Measurements from ENCODE around the gene SPTBN2.

SPTBN2 gene

GRCh38 chr11:66649903-66650302, 79.1 kb downstream of the SPTBN2 start:
- no peak for TF ChIP-seq CTCF (IDR thresholded peaks at IDR 0.05; ENCODE audit: borderline replicate concordance, insufficient read depth, low read depth, low read length)
- no peak overlapping the region for H3K4me3 ChIP-seq (ENCODE audit: low read depth, low read length)

GRCh38 chr11:66646828-66647227, 82.2 kb downstream of the SPTBN2 start:
- no peak for TF ChIP-seq CTCF (IDR thresholded peaks at IDR 0.05; ENCODE audit: borderline replicate concordance, insufficient read depth, low read depth, low read length)
- no peak overlapping the region for H3K4me3 ChIP-seq (ENCODE audit: low read depth, low read length)

- no peak overlapping the region for H3K4me3 ChIP-seq (ENCODE audit: low read depth, low read length)
- no peak for TF ChIP-seq CTCF (IDR thresholded peaks at IDR 0.05; ENCODE audit: borderline replicate concordance, insufficient read depth, low read depth, low read length)
These were observed 85.1 kb downstream of the SPTBN2 start for GRCh38 chr11:66643745-66644437.

- TF ChIP-seq CTCF (IDR thresholded peaks at IDR 0.05; ENCODE audit: borderline replicate concordance, insufficient read depth, low read depth, low read length), result no peak
These were observed 87.2 kb downstream of the SPTBN2 start for GRCh38 chr11:66641834-66642233.

GRCh38 chr11:66639814-66640340, 89.1 kb downstream of the SPTBN2 start:
- peak overlapping the region; percentile 75 for H3K4me3 ChIP-seq (ENCODE audit: low read depth, low read length)

More at GRCh38 chr11:66641834-66642233, 87.2 kb downstream of the SPTBN2 start:
- no peak overlapping the region for H3K4me3 ChIP-seq (ENCODE audit: low read depth, low read length)

- 0 out of 2 replicates have a peak, but pooled peaks have one; percentile 1 for TF ChIP-seq CTCF (IDR thresholded peaks at IDR 0.05; ENCODE audit: borderline replicate concordance, insufficient read depth, low read depth, low read length)
- peak overlapping the region; percentile 75 for H3K4me3 ChIP-seq (ENCODE audit: low read depth, low read length)
These were observed 89.8 kb downstream of the SPTBN2 start for GRCh38 chr11:66639066-66639813.

- TF ChIP-seq CTCF (IDR thresholded peaks at IDR 0.05; ENCODE audit: borderline replicate concordance, insufficient read depth, low read depth, low read length), result no peak
- H3K4me3 ChIP-seq (ENCODE audit: low read depth, low read length), result peak within 1 kb of the TSS; percentile 75
These were observed 90.6 kb downstream of the SPTBN2 start, which contains the start of gene RBM4 for GRCh38 chr11:66638177-66639065. Gene RBM4 (plus strand): TSS chr11:66638703. CDS start chr11:66639712, 1,009 bp downstream.

Measured in GM12875 (cell line).